HG03342 (cell line): ENCODE measurements around the gene LPP.

Experiments used
- ATAC-seq: cut with Tn5 transposase; IDR thresholded peaks from one replicate; pipeline ENCODE4 v1.9.1; 2021; ENCODE audit warnings: mild to moderate bottlenecking, moderate library complexity; ENCODE audit not compliant: unreplicated experiment

Gene LPP

GRCh38 chr3:188168648-188169047, 14.7 kb downstream of the LPP start:
- no peak for ATAC-seq

GRCh38 chr3:188169830-188170455, 16.0 kb downstream of the LPP start:
- no peak for ATAC-seq

- ATAC-seq, result no peak
These were observed 16.8 kb downstream of the LPP start for GRCh38 chr3:188170461-188171459.

- ATAC-seq, result no peak
These were observed 17.9 kb downstream of the LPP start for GRCh38 chr3:188171682-188172467.

- ATAC-seq, result no peak
These were observed 20.5 kb downstream of the LPP start for GRCh38 chr3:188174317-188175044.

- ATAC-seq, result no peak
These were observed 22.5 kb downstream of the LPP start for GRCh38 chr3:188176476-188176875.

GRCh38 chr3:188176884-188177283, 22.9 kb downstream of the LPP start:
- ATAC-seq, result no peak

- no peak for ATAC-seq
These were observed 23.8 kb downstream of the LPP start for GRCh38 chr3:188177721-188178120.

- ATAC-seq, result no peak
These were observed 24.5 kb downstream of the LPP start for GRCh38 chr3:188178293-188178936.

GRCh38 chr3:188179006-188179966, 25.3 kb downstream of the LPP start:
- no peak for ATAC-seq

- no peak for ATAC-seq
These were observed 26.2 kb downstream of the LPP start for GRCh38 chr3:188180114-188180513.

- ATAC-seq, result no peak
These were observed 29.5 kb downstream of the LPP start for GRCh38 chr3:188183452-188183851.

GRCh38 chr3:188184160-188184559, 30.2 kb downstream of the LPP start:
- no peak for ATAC-seq

- no peak for ATAC-seq
These were observed 30.7 kb downstream of the LPP start for GRCh38 chr3:188184649-188185048.

- ATAC-seq, result no peak
These were observed 31.8 kb downstream of the LPP start for GRCh38 chr3:188185717-188186251.

- ATAC-seq, result no peak
These were observed 33.1 kb downstream of the LPP start for GRCh38 chr3:188187053-188187452.

GRCh38 chr3:188188911-188189310, 35.0 kb downstream of the LPP start:
- no peak for ATAC-seq

GRCh38 chr3:188191460-188191859, 37.5 kb downstream of the LPP start:
- no peak for ATAC-seq

GRCh38 chr3:188192034-188192433, 38.1 kb downstream of the LPP start:
- no peak for ATAC-seq
